Activated CD4-positive, alpha-beta T cell treated with anti-CD3 and anti-CD28 coated beads for 1 hour (primary cell): ENCODE data around the gene RCSD1.

ENCODE experiments used
- DNase-seq: peaks from one replicate; pipeline ENCODE4 v3.0.0-alpha.2; 2020

Gene RCSD1

GRCh38 chr1:167645140-167645541 is 15.1 kb downstream of the RCSD1 start:
- no peak for DNase-seq

GRCh38 chr1:167645625-167646414 is 15.8 kb downstream of the RCSD1 start:
- no peak for DNase-seq

GRCh38 chr1:167648252-167648849 is 18.3 kb downstream of the RCSD1 start:
- DNase-seq, result no peak

- DNase-seq, result no peak
These were observed 19.1 kb downstream of the RCSD1 start for GRCh38 chr1:167648978-167649744.

- DNase-seq, result no peak
These were observed 20.5 kb downstream of the RCSD1 start for GRCh38 chr1:167650269-167651160.

- no peak for DNase-seq
These were observed 21.2 kb downstream of the RCSD1 start for GRCh38 chr1:167651161-167651693.

- DNase-seq, result no peak
These were observed 25.0 kb downstream of the RCSD1 start for GRCh38 chr1:167654975-167655575.

GRCh38 chr1:167656657-167657056 is 26.6 kb downstream of the RCSD1 start:
- no peak for DNase-seq

GRCh38 chr1:167658574-167659328 is 28.7 kb downstream of the RCSD1 start:
- no peak for DNase-seq

GRCh38 chr1:167659450-167659849 is 29.4 kb downstream of the RCSD1 start:
- no peak for DNase-seq

GRCh38 chr1:167659881-167660280 is 29.8 kb downstream of the RCSD1 start:
- no peak for DNase-seq

GRCh38 chr1:167661527-167662426 is 31.7 kb downstream of the RCSD1 start:
- no peak for DNase-seq

GRCh38 chr1:167663002-167663772 is 33.2 kb downstream of the RCSD1 start:
- no peak for DNase-seq

- DNase-seq, result no peak
These were observed 35.4 kb downstream of the RCSD1 start for GRCh38 chr1:167665469-167665868.

- DNase-seq, result no peak
These were observed 36.4 kb downstream of the RCSD1 start for GRCh38 chr1:167666416-167666815.

GRCh38 chr1:167667536-167667935 is 37.5 kb downstream of the RCSD1 start:
- no peak for DNase-seq

GRCh38 chr1:167668108-167668507 is 38.1 kb downstream of the RCSD1 start:
- no peak for DNase-seq

GRCh38 chr1:167669209-167670124 is 39.4 kb downstream of the RCSD1 start:
- no peak for DNase-seq
